H1 (cell line): ENCODE measurements around the gene APBB1.

ENCODE experiments used
- CEBPB ChIP-seq: IDR thresholded peaks from 2 replicates; pipeline ENCODE4 v1.6.1; 2012; ENCODE audit warnings: low read depth, low read length
- CHD2 ChIP-seq: IDR thresholded peaks from 2 replicates; pipeline ENCODE4 v1.6.1; 2012; ENCODE audit warnings: low read length, improper control_type of control experiment
- CTCF ChIP-seq, 3 experiments: IDR thresholded peaks; 1 replicate in 2 of 3; 2 replicates in 1 of 3; pipeline versions ENCODE4 v1.5.1 to v1.6.1; 2011; ENCODE audit warnings: low read length in 3 of 3, mild to moderate bottlenecking in 3 of 3, inconsistent platforms in 2 of 3, low read depth in 1 of 3, moderate library complexity in 1 of 3; ENCODE audit not compliant: insufficient read depth in 1 of 3; ENCODE audit errors: control extremely low read depth in 1 of 3
- EP300 ChIP-seq, 2 experiments: IDR thresholded peaks; 1 replicate in 1 of 2; 2 replicates in 1 of 2; pipeline ENCODE4 v1.6.1; 2011 to 2012; ENCODE audit warnings: low read depth in 2 of 2, low read length in 2 of 2, mild to moderate bottlenecking in 2 of 2, borderline replicate concordance in 1 of 2, inconsistent platforms in 1 of 2, moderate library complexity in 1 of 2
- EZH2 ChIP-seq: fragments of 200-600 bp; sonication (generic); IDR thresholded peaks from 2 replicates; pipeline ENCODE4 v1.7.1; 2012; ENCODE audit warnings: low read depth, mild to moderate bottlenecking, moderate library complexity, low read length, inconsistent platforms; ENCODE audit not compliant: severe bottlenecking
- GTF2F1 ChIP-seq: IDR thresholded peaks from 2 replicates; pipeline ENCODE4 v1.6.1; 2012; ENCODE audit warnings: low read depth, low read length, improper control_type of control experiment, borderline replicate concordance
- RAD21 ChIP-seq, 2 experiments: IDR thresholded peaks in 1 of 2; conservative IDR thresholded peaks in 1 of 2; 2 replicates each; pipeline ENCODE4 v1.6.1; 2011; ENCODE audit warnings: low read depth in 2 of 2, low read length in 2 of 2, improper control_type of control experiment in 1 of 2, inconsistent platforms in 1 of 2, mild to moderate bottlenecking in 1 of 2, moderate library complexity in 1 of 2
- RNF2 ChIP-seq: fragments of 200-900, 300-1000 bp; sonication (generic); IDR thresholded peaks from 2 replicates; pipeline ENCODE4 v1.7.1; 2016; ENCODE audit warnings: borderline replicate concordance, low read depth, mild to moderate bottlenecking, antibody characterized with exemption, low read length; ENCODE audit not compliant: poor library complexity, severe bottlenecking; ENCODE audit errors: missing control alignments
- SAP30 ChIP-seq: fragments of 300-600 bp; sonication (generic); IDR thresholded peaks from 2 replicates; pipeline ENCODE4 v1.7.1; 2012; ENCODE audit warnings: low read length, moderate library complexity, mild to moderate bottlenecking, inconsistent platforms; ENCODE audit not compliant: insufficient read depth, insufficient replicate concordance
- SP1 ChIP-seq: IDR thresholded peaks from 2 replicates; pipeline ENCODE4 v1.6.1; 2011; ENCODE audit warnings: low read depth, low read length
- TCF12 ChIP-seq: IDR thresholded peaks from 2 replicates; pipeline ENCODE4 v1.6.1; 2011; ENCODE audit warnings: low read depth, mild to moderate bottlenecking, low read length

- no peak for TF ChIP-seq EZH2
- no peak for TF ChIP-seq SP1
- TF ChIP-seq CEBPB, result no peak
- TF ChIP-seq CHD2, result no peak
- TF ChIP-seq CTCF (IDR thresholded peaks at IDR 0.05; ENCODE audit: control extremely low read depth in 1 of 3, insufficient read depth in 1 of 3, low read depth in 1 of 3, low read length in 3 of 3), result no peak
- TF ChIP-seq RAD21 (IDR thresholded peaks at IDR 0.05 in 1 of 2, conservative IDR thresholded peaks at IDR 0.05 in 1 of 2; ENCODE audit: low read depth in 2 of 2, low read length in 2 of 2), result no peak
- no peak for TF ChIP-seq SAP30
- TF ChIP-seq RNF2, result no peak
- TF ChIP-seq TCF12, result no peak
- no peak for TF ChIP-seq GTF2F1
- TF ChIP-seq EP300 (IDR thresholded peaks at IDR 0.05; ENCODE audit: borderline replicate concordance in 1 of 2, low read depth in 2 of 2, low read length in 2 of 2), result no peak
Measured at GRCh38 chr11:6400431-6401345, 18.2 kb downstream of the APBB1 start.
